GM19438 (cell line): Measurements from ENCODE around the gene DET1.
"Not testable (repeated sequence)": the region's sequence is repeated elsewhere in the genome, so short reads cannot be mapped to it uniquely, and the experiment has no call there.

Source experiments
- ATAC-seq: cut with Tn5 transposase; IDR thresholded peaks from one replicate; pipeline ENCODE4 v1.9.1; 2021; ENCODE audit warnings: low read depth; ENCODE audit not compliant: unreplicated experiment

DET1 gene

DNA sequence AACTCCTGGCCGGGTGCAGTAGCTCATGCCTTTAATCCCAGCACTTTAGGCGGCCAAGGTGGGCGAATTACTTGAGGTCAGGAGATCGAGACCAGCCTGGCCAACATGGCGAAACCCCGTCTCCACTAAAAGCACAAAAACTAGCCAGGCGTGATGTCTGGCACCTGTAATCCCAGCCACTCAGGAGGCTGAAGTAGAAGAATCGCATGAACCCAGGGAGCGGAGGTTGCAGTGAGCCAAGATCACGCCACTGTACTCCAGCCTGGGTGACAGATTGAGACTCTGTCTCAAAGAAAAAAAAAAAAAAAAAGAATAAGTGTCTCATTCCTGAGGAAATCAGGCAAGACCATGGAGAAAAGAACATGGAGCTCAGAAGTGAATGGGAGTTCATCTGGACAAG, 77.8 kb downstream of the DET1 start:
- ATAC-seq: not testable (repeated sequence)

DNA sequence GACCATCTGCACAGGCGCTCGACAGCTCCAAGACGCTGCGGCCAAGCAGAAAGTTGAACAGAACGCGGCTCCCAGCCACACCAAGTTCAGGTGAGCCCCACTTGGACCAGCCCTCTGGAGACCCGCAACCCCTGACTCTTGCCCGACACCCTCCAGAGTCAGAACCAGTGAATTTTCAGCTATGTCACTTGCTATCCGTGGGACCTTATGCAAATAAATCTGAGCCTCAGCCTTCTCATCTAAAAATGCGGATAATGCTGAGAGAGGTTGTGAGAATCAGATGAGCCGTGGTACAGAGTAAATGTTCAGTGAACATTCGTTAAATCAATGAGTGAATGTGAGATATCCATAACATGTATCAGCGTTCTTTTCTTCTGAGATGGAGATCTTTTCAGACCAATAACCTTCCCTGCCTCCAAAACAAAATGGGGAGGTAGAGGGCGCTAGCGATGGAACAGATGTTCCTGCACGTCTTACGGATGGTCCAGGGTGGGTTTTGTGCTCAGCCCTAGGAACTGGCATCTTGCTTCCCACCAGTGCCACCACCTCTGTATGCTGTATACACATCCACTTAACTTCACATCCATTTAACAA, 78.4 kb downstream of the DET1 start:
- ATAC-seq: no peak

DNA sequence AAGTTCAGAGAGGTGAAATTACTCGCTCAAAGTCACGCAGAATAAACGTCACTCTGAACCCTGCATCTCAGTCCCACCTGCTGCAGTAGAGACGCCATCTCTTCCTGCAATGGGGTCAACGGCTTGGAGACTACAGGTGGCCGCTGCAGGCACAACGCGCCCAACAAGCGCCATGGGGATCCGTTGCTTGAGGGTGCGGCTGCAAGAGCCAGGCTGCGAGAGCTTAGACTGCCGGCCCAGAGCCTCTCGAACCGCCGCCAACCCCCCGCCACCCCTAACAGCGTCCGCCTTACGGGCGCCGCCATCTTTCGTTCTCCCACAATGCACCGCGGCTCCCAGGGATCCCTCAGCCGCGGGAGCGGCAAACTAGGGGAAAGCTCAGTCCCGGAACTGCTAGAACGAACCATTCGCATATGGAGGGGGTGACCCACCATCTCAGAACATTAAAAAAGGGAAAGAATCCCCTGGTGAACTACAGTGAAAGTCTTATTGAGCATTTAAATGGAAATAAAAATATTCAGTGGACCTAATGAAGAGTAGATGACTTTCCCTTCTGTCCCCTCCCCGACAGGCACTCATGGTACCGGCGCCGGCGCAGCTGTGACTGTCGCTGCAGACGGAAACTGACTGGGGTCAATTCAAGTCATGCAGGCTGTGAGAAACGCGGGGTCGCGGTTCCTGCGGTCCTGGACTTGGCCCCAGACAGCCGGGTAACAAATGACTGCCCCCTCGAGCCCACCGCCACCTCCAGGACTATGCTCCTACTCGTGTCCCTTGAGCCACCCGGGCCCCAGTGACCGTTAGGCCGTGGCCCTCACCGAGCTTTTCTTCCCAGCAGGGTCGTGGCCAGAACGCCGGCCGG, 79.2 kb downstream of the DET1 start, which contains the start of the genes MRPL46 and MRPS11:
Gene MRPL46, minus strand, starts transcription at position 316 of the 862 bp plus-strand sequence. Its CDS starts 11 bp downstream, at position 305.
Gene MRPS11, plus strand, starts transcription at position 636 of the 862 bp plus-strand sequence. Its CDS starts 10 bp downstream, at position 646.
- peak; percentile 89 for ATAC-seq

DNA sequence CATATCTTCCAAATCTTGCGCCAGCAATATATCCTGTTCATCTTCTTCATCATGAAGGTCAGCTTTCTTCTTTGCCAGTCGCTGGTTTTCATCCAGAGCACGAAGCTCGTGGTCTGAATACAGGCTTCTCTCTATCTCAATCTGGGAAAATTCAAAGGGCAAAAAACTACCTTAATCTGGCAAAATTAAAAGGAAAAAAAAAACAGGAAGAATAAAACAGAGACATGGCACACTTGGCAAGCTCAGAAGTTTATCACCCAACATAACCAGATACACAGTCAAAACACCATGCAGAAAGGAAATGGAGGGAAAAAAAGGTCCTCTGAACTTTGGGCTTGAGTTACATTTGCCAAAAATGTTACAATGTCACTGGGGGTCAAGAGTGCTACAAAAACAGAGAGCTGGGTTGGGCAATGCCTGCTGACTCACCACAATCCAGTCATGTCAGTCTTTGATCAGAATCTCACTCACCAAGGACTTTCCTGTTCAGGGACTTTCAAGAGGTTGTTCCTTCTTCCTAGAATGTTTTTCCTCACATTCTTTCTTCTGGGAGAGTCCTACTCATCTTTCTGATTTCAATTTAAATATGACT, 80.8 kb downstream of the DET1 start:
- no peak for ATAC-seq

DNA sequence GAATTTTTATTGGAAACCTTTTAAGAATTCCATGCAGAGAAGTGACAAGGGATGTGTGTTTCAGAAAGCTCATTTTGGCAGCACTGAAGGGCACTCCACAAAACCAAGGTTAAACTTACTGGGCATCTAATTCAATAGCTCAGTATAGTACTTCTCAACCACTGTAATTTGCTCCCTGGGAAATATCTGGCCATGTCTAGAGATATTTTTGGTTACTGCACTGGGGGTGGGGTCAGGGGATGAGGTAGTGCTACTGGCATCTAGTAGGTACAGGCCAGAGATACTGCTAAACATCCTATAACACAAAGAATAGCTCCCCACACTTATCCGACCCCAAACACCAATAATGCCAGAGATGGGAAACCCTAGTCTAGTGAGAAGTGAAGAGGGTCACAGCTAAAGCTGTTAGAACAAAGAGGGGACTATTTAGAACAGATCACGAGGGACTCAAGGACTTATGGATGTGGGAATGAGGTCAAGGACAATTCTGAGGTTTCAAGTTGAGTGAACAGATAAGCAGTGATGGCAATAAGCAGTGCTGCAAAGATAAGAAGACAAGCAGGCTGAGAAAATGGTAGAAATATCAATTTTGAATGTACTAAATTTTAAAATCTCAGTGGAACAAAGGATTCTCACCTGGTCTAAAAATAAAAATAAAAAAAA, 82.5 kb downstream of the DET1 start:
- no peak for ATAC-seq
